Uterine smooth muscle cell (primary cell): ENCODE data around the gene LSP1. TPM values are rescaled to one million over a fixed set of nuclear protein-coding genes. Genes with fewer than 3 reads are reported as not detected.

Experiments used
- total RNA-seq: library from RNA; depleted of rRNA; stranded (reverse); fragments of >200 nt; gene quantifications from 2 replicates; pipeline ENCODE4 v1.2.3, GENCODE V29; 2014

Gene LSP1
- 0.33 and 0.62 TPM in 2 replicates for total RNA-seq

GRCh38 chr11:1852877-1853276 is at the start of gene LSP1:
TSS of gene LSP1 (plus strand) at chr11:1853084. CDS start at chr11:1853145, 61 bp downstream.

GRCh38 chr11:1834779-1835670 is 17.9 kb upstream of the LSP1 start, which contains the start of gene SYT8:
TSS of gene SYT8 (plus strand) at chr11:1834990. CDS start at chr11:1835106, 116 bp downstream.

GRCh38 chr11:1838426-1839144 is 14.3 kb upstream of the LSP1 start, which contains the start of gene TNNI2:
TSS of gene TNNI2 (plus strand) at chr11:1838981. CDS start at chr11:1839697, 716 bp downstream.

GRCh38 chr11:1891831-1892115 is 38.9 kb downstream of the LSP1 start, which contains the start of gene PRR33:
TSS of gene PRR33 (minus strand) at chr11:1891895. CDS start at chr11:1890584, 1,311 bp downstream.

GRCh38 chr11:1919391-1920127 is 66.7 kb downstream of the LSP1 start, which contains the start of gene TNNT3:
TSS of gene TNNT3 (plus strand) at chr11:1919703. CDS start at chr11:1922875, 3,172 bp downstream.

Other genes with a start within 250 kb of the LSP1 start
- gene KRTAP5-3, start 244.6 kb upstream of the LSP1 start, total RNA-seq, result not detected in 2 replicates
- not detected in 2 replicates for gene KRTAP5-4, start 230.9 kb upstream of the LSP1 start, total RNA-seq
- gene KRTAP5-5, start 223.3 kb upstream of the LSP1 start, total RNA-seq, result not detected in 2 replicates
- gene KRTAP5-6, start 155.9 kb upstream of the LSP1 start, total RNA-seq, result not detected in 2 replicates
- 0.89 and 1.5 TPM in 2 replicates for gene IFITM10, start 102.5 kb upstream of the LSP1 start, total RNA-seq
- 125 and 288 TPM in 2 replicates for gene CTSD, start 89.2 kb upstream of the LSP1 start, total RNA-seq
- not detected in 2 replicates for gene SYT8, start 18.1 kb upstream of the LSP1 start, total RNA-seq
- not detected in 2 replicates for gene TNNI2, start 14.1 kb upstream of the LSP1 start, total RNA-seq
- gene PRR33, start 38.8 kb downstream of the LSP1 start, total RNA-seq, result not detected in 2 replicates
- not detected in 2 replicates for gene TNNT3, start 66.6 kb downstream of the LSP1 start, total RNA-seq
- gene MRPL23, start 94.2 kb downstream of the LSP1 start, total RNA-seq, result 229 and 349 TPM in 2 replicates
- gene H19, start 144.8 kb downstream of the LSP1 start, total RNA-seq, result 0.50 and 0.55 TPM in 2 replicates